Fibroblast of lung (primary cell): ENCODE measurements around the gene SLC7A4. TPM values are rescaled to one million over a fixed set of nuclear protein-coding genes. Genes with fewer than 3 reads are reported as not detected.

Experiments
- DNase-seq, 2 donors: peaks; one replicate each; pipeline versions ENCODE4 v3.0.0 to v3.0.0-alpha.2; 2010; ENCODE audit warnings: low read depth in 2 of 2
- H2AFZ ChIP-seq: 2 replicates; pipeline ENCODE4 v1.5.1; 2012; ENCODE audit warnings: low read length, control low read depth, inconsistent platforms
- H3K27ac ChIP-seq: 2 replicates; pipeline ENCODE4 v1.5.1; 2011; ENCODE audit warnings: low read length, control low read depth; ENCODE audit not compliant: insufficient read depth
- H3K27me3 ChIP-seq: 2 replicates; pipeline ENCODE4 v1.5.1; 2011; ENCODE audit warnings: mild to moderate bottlenecking, low read length; ENCODE audit not compliant: control insufficient read depth, insufficient read depth
- H3K36me3 ChIP-seq: 2 replicates; pipeline ENCODE4 v1.5.1; 2011; ENCODE audit warnings: low read length; ENCODE audit not compliant: control insufficient read depth, insufficient read depth
- H3K4me1 ChIP-seq: 2 replicates; pipeline ENCODE4 v1.5.1; 2011; ENCODE audit warnings: low read length; ENCODE audit not compliant: control insufficient read depth, insufficient read depth; ENCODE audit errors: extremely low read depth
- H3K4me2 ChIP-seq: 2 replicates; pipeline ENCODE4 v1.5.1; 2011; ENCODE audit warnings: low read length, control low read depth; ENCODE audit not compliant: insufficient read depth; ENCODE audit errors: extremely low read depth
- H3K4me3 ChIP-seq, 4 experiments: fragments of 200-600 bp in 1 of 4; sonication (generic) in 1 of 4; replicated peaks in 1 of 4; 2 replicates each; pipeline ENCODE4 v1.5.1; 2011 to 2016; ENCODE audit warnings: low read length in 4 of 4, low read depth in 3 of 4, mild to moderate bottlenecking in 3 of 4, control low read depth in 2 of 4, inconsistent platforms in 1 of 4, mixed read lengths in 1 of 4; ENCODE audit not compliant: insufficient read depth in 1 of 4; ENCODE audit errors: control extremely low read depth in 1 of 4
- H3K79me2 ChIP-seq: 2 replicates; pipeline ENCODE4 v1.5.1; 2012; ENCODE audit warnings: mild to moderate bottlenecking, low read length, inconsistent platforms; ENCODE audit not compliant: control insufficient read depth, insufficient read depth
- H3K9ac ChIP-seq: 2 replicates; pipeline ENCODE4 v1.5.1; 2011; ENCODE audit warnings: mild to moderate bottlenecking, low read length, control low read depth; ENCODE audit not compliant: insufficient read depth
- H3K9me3 ChIP-seq: 2 replicates; pipeline ENCODE4 v1.5.1; 2012; ENCODE audit warnings: low read depth, low read length; ENCODE audit not compliant: control insufficient read depth, insufficient read depth
- H4K20me1 ChIP-seq: 2 replicates; pipeline ENCODE4 v1.5.1; 2011; ENCODE audit warnings: low read length; ENCODE audit not compliant: control insufficient read depth, insufficient read depth; ENCODE audit errors: extremely low read depth
- CTCF ChIP-seq, 2 donors: IDR thresholded peaks in 1 of 2; conservative IDR thresholded peaks in 1 of 2; 1 replicate in 1 of 2; 2 replicates in 1 of 2; pipeline ENCODE4 v1.5.1; 2011 to 2012; ENCODE audit warnings: low read length in 2 of 2, control low read depth in 1 of 2, inconsistent platforms in 1 of 2, low read depth in 1 of 2, mild to moderate bottlenecking in 1 of 2
- EZH2 ChIP-seq: IDR thresholded peaks from 2 replicates; pipeline ENCODE4 v1.5.1; 2012; ENCODE audit warnings: low read length, control low read depth, mild to moderate bottlenecking; ENCODE audit errors: missing control alignments
- polyA plus RNA-seq, 2 donors: library from polyadenylated mRNA; depleted of rRNA in 1 of 2; stranded (reverse) in 1 of 2; unstranded in 1 of 2; fragments of >200 nt; gene quantifications; 2 replicates each; pipeline ENCODE4 v1.2.1, GENCODE V29; 2011 to 2012; ENCODE audit warnings: missing spikeins in 1 of 2
- total RNA-seq: library from RNA; depleted of rRNA; stranded (reverse); fragments of >200 nt; gene quantifications from 2 replicates; pipeline ENCODE4 v1.2.1, GENCODE V29; 2014

SLC7A4 gene
- total and polyA plus RNA-seq, 2 donors (not counting 1 experiment from before 2014, with no cell fraction given), result 0.83 to 0.92 TPM

DNA sequence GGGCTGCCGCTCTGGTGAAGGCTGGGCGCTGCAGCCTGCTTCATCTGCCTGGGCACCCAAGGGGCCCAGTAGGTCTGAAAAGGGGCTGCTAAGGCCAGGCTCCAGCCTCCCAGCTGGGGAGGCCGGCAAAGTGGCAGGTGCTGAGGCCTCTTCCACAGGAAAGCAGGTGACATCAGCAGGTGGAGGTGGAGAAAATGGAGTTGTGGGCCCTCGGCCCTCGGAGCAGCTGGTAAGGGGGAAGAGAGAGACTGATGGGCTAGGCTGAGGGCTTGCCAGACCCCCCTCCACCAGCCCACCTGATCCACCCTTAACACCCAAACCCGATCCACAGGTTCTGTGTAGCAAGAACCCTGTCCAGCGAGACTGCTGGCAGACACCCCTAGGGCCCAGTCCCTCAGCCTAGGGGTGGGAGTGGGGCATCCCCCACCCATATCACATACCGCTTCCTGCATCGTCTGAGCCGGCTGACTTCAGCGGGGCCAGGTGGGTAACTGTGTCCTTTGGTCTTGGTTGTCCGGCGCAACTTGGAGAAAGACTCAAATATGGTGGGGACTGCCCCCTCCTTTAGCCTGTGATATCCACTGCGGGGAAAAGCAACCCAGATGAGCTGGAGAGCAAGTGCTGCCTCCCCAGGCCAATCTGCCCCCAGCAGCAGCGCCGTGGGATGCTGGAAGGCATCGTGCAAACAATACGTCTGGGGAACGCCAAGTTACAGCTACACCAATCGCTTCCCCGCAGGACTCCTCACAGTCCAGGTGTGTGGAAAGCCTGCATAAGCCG is 32.0 kb downstream of the SLC7A4 start:
- Histone ChIP-seq H3K27ac (peak overlapping the region; percentile 99), H3K4me2 (peak overlapping the region; percentile 91), H3K27me3 (no peaks in the 10 kb centered on the region), H3K4me3 (peak overlapping the region; percentile 67 to 93 (median 83)), H4K20me1 (no peaks in the 10 kb centered on the region), H3K79me2 (peaks cover 27% of the 10 kb centered on the region), H3K9ac (peak overlapping the region; percentile 100), H3K4me1 (peaks cover 9% of the 10 kb centered on the region), H3K9me3 (no peaks in the 10 kb centered on the region), H2AFZ (no peak overlapping the region), H3K36me3 (peaks cover 12% of the 10 kb centered on the region)
- DNase-seq, result peak in 1 of 2 donors; percentile 9
- TF ChIP-seq EZH2, result no peak

DNA sequence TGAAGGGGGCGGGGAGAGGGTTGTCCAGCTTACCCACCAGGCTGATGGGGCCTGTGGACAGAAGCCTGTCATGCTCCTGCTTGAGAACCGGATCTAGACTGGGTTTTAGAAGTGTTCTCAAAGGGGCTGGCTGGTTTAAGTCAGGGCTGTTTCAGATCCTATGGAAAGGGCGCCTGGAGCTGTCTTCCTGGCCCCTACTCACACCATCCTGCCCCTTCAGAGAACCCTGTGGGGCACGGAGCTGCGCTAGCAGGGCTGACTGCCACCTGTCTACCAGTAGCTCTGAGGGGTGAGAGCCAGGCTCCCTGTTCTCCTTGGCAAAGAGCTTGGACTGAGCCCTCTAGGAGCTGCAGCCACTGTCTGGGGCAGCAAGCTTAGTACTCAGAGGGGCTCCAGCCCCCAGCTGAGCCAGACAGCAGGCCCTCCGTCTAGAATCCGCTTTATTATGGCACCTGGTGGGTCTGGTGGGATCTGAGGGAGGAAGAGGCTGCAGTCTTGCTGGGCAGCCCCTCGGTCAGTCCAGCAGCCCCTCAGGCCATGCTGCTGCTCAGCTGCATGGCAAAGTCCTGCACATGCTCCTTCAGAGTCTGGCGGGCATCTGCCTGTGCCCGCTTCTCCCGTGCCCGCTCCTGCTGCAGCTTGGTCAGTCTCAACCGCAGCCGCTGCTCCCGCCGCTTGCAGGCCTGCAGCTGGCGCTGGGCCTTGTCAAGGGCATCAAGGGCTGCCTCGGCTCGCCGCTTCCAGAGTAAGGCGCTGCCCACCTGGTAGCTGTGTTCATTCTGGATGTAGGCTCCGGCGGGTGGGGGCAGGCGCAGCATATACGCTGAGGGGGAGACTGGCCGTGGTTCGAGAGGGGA is 32.8 kb downstream of the SLC7A4 start:
- DNase-seq, result no peak
- peak overlapping the region in 1 of 4 experiments; percentile 87 for H3K4me3 ChIP-seq
- TF ChIP-seq CTCF (conservative IDR thresholded peaks at IDR 0.05 in 1 of 2, IDR thresholded peaks at IDR 0.05 in 1 of 2; ENCODE audit: low read depth in 1 of 2, low read length in 2 of 2) (no peak), EZH2 (no peak)
- H3K27me3 ChIP-seq, result no peaks in the 10 kb centered on the region
- H3K4me2 ChIP-seq, result no peak overlapping the region
- H3K9me3 ChIP-seq, result no peaks in the 10 kb centered on the region
- no peak overlapping the region for H3K27ac ChIP-seq
- H3K4me1 ChIP-seq, result peaks cover 9% of the 10 kb centered on the region
- no peaks in the 10 kb centered on the region for H4K20me1 ChIP-seq
- no peak overlapping the region for H3K9ac ChIP-seq
- H2AFZ ChIP-seq, result no peak overlapping the region
- H3K36me3 ChIP-seq, result peaks cover 14% of the 10 kb centered on the region
- H3K79me2 ChIP-seq, result peaks cover 27% of the 10 kb centered on the region

DNA sequence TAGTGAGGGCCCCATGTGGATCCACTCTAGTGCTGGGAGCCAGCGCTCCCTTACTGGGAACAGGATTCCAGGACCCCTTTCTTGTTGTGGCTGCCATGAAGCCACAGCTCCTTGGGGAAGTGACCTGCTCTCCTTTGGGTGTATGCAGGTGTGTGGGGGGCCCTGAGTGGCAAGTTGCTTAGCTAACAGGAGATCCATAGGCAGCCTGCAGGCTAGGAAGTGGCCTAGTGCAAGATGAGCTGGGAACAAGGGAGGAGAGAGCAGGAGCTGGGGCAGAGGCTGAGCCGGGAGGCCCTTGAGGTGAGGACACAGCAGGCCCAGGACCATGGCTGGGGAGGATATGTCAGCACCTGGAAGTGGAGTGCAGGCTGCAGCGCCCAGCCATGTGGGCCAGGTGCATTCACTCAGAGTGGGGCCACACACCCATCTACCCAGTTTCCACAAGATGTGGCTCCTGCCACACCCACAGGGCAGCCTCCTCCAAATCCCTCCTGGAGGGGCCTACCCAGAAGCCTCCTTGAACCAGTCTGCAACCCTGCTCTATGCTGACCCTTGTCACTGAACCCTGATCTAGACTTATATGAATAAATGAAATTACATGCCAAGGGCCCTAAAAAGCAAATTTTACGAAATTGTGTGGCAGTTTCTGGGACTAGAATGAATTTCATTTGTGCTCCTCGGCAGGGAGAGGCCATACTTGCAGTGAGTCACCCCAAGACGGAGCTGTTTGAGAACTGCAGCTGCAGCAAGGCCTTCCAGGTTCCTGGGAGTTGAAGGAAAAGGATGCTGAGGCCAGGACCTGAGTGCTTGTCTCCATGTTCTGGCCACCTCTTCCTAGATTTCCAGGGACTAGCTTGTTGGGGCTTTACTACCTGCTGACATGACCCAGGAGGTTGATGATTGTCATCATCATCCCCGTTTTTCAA is 33.7 kb downstream of the SLC7A4 start:
- DNase-seq, result peak in 1 of 2 donors; percentile 29
- no peak overlapping the region for H3K4me2 ChIP-seq
- peaks cover 25% of the 10 kb centered on the region for H3K79me2 ChIP-seq
- H3K27me3 ChIP-seq, result no peaks in the 10 kb centered on the region
- H3K27ac ChIP-seq, result no peak overlapping the region
- peaks cover 9% of the 10 kb centered on the region for H3K4me1 ChIP-seq
- H3K9ac ChIP-seq, result no peak overlapping the region
- no peaks in the 10 kb centered on the region for H4K20me1 ChIP-seq
- H3K4me3 ChIP-seq, result no peak overlapping the region
- H3K9me3 ChIP-seq, result no peaks in the 10 kb centered on the region
- H3K36me3 ChIP-seq, result peaks cover 16% of the 10 kb centered on the region
- TF ChIP-seq EZH2 (no peak), CTCF (conservative IDR thresholded peaks at IDR 0.05 in 1 of 2, IDR thresholded peaks at IDR 0.05 in 1 of 2; ENCODE audit: low read depth in 1 of 2, low read length in 2 of 2) (no peak)
- no peak overlapping the region for H2AFZ ChIP-seq
